Lower lobe of right lung (tissue), 2 donors: ENCODE measurements around the gene ICA1. TPM values are rescaled to one million over a fixed set of nuclear protein-coding genes. Genes with fewer than 3 reads are reported as not detected.

Experiments used
- ATAC-seq, 2 donors: fragments of 200-7000 bp; cut with Tn5 transposase; one replicate each; pipeline ENCODE4 v1.9.1; 2020 to 2022; ENCODE audit warnings: mild to moderate bottlenecking in 2 of 2, moderate library complexity in 2 of 2
- DNase-seq: peaks from one replicate; pipeline ENCODE4 v3.0.0-alpha.2; 2020
- H3K27ac ChIP-seq: fragments of 200-600 bp; one replicate; pipeline ENCODE4 v1.8.0; 2022
- H3K27me3 ChIP-seq: fragments of 200-600 bp; one replicate; pipeline ENCODE4 v1.8.0; 2022; ENCODE audit warnings: low read depth
- H3K36me3 ChIP-seq: fragments of 200-600 bp; one replicate; pipeline ENCODE4 v1.8.0; 2022; ENCODE audit warnings: mild to moderate bottlenecking
- H3K4me1 ChIP-seq: fragments of 200-600 bp; one replicate; pipeline ENCODE4 v1.8.0; 2022
- H3K4me3 ChIP-seq: fragments of 200-600 bp; one replicate; pipeline ENCODE4 v1.8.0; 2022; ENCODE audit warnings: mild to moderate bottlenecking
- H3K9me3 ChIP-seq: fragments of 200-600 bp; one replicate; pipeline ENCODE4 v1.8.0; 2022
- CTCF ChIP-seq: fragments of 200-600 bp; IDR thresholded peaks from one replicate; pipeline ENCODE4 v1.8.0; 2022; ENCODE audit warnings: antibody characterized with exemption, mild to moderate bottlenecking
- intact Hi-C: fragments of 100-400 bp; cut with DNase I; formaldehyde crosslinking; loops from one replicate; pipeline ENCODE4 v1.11.0; 2022
- total RNA-seq: library from RNA; stranded (reverse); fragmentation: NEBNext Ultra II Directional; extraction: Animal tissue kit (Norgen Biotek cat#: 25700); gene quantifications from one replicate; pipeline ENCODE4 v1.2.1, GENCODE V29; 2021
- donor health status: DM: no; HTN: yes; CAD: no; lungs with severe emphysema.

The ICA1 gene
- total RNA-seq, 1 donor from 2014 or later = 19.5 TPM

DNA sequence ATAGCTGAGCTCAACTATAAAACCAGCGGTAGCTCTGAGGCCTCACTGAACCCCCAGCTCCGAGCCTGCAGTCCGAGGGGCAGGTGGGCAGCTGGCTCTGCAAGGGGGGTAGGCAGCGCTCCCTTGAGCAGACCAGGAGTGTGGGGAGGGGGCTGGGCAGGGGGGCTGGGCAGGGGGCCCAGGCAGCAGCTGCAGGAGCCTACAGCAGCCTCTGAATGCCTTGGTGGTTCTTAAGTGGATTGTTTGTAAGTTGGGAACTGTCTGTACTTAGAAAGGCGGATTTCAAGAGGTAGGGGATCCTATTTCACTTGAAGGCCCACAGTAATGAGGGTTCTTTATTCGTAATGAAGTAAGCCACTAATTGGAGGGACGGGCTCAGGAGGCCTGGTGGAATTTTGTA is 72.3 kb downstream of the ICA1 start:
- intact Hi-C loops = no loop called here
- Histone ChIP-seq H3K27me3 (no peaks in the 10 kb centered on the region), H3K9me3 (no peaks in the 10 kb centered on the region), H3K4me1 (no peaks in the 10 kb centered on the region), H3K36me3 (no peaks in the 10 kb centered on the region), H3K4me3 (no peak overlapping the region), H3K27ac (no peak overlapping the region)
- DNase-seq = no peak
- ATAC-seq = no peak
- TF ChIP-seq CTCF = no peak

- H3K4me3 ChIP-seq = no peak overlapping the region
- ATAC-seq (peak; percentile 28 to 68), DNase-seq (no peak)
- H3K27me3 ChIP-seq = no peaks in the 10 kb centered on the region
- no peak overlapping the region for H3K27ac ChIP-seq
- intact Hi-C loops = no loop called here
- H3K36me3 ChIP-seq = no peaks in the 10 kb centered on the region
- H3K4me1 ChIP-seq = no peaks in the 10 kb centered on the region
- H3K9me3 ChIP-seq = no peaks in the 10 kb centered on the region
- no peak for TF ChIP-seq CTCF
These were observed 75.9 kb downstream of the ICA1 start for GRCh38 chr7:8185926-8186683.

GRCh38 chr7:8184221-8184620 is 77.7 kb downstream of the ICA1 start:
- Histone ChIP-seq H3K36me3 (no peaks in the 10 kb centered on the region), H3K9me3 (no peaks in the 10 kb centered on the region), H3K4me3 (no peak overlapping the region), H3K4me1 (no peaks in the 10 kb centered on the region), H3K27ac (no peak overlapping the region), H3K27me3 (no peaks in the 10 kb centered on the region)
- no peak for DNase-seq
- no peak for TF ChIP-seq CTCF
- intact Hi-C loops = no loop called here
- ATAC-seq = no peak

- DNase-seq = no peak
- no peaks in the 10 kb centered on the region for H3K27me3 ChIP-seq
- intact Hi-C loops = no loop called here
- H3K4me3 ChIP-seq = no peak overlapping the region
- H3K9me3 ChIP-seq = no peaks in the 10 kb centered on the region
- H3K27ac ChIP-seq = no peak overlapping the region
- peaks cover 30% of the 10 kb centered on the region for H3K4me1 ChIP-seq
- ATAC-seq = no peak
- TF ChIP-seq CTCF = no peak
- H3K36me3 ChIP-seq = no peaks in the 10 kb centered on the region
These were observed 82.5 kb downstream of the ICA1 start for GRCh38 chr7:8179486-8179885.

DNA sequence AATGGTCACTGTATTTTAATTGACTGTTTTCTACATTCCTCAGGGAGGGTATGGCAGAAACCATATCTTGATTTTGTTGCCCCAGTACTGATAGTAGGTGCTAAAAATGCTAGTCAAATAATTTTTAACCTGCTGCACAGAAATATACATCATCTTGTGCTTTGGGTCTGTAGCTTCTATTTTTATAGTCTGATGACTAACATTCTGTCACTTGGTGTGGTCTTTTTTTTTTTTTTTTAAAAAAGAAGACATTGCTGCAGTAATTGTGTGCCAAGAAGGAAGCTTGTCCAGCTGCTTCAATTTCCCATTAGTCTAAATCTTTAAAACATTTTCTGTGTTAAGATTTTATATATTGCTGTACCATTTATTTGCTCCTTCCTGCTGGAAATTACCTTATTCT is 83.6 kb downstream of the ICA1 start:
- TF ChIP-seq CTCF = no peak
- Histone ChIP-seq H3K27ac (no peak overlapping the region), H3K36me3 (no peaks in the 10 kb centered on the region), H3K4me1 (peaks cover 30% of the 10 kb centered on the region), H3K27me3 (no peaks in the 10 kb centered on the region), H3K9me3 (no peaks in the 10 kb centered on the region), H3K4me3 (no peak overlapping the region)
- DNase-seq (no peak), ATAC-seq (no peak)
- intact Hi-C loops = no loop called here
